HG03095 (cell line): ENCODE measurements around the gene SAP30BP.

ENCODE experiments used
- ATAC-seq: cut with Tn5 transposase; IDR thresholded peaks from one replicate; pipeline ENCODE4 v1.9.1; 2021; ENCODE audit warnings: moderate library complexity; ENCODE audit not compliant: unreplicated experiment

SAP30BP gene

DNA sequence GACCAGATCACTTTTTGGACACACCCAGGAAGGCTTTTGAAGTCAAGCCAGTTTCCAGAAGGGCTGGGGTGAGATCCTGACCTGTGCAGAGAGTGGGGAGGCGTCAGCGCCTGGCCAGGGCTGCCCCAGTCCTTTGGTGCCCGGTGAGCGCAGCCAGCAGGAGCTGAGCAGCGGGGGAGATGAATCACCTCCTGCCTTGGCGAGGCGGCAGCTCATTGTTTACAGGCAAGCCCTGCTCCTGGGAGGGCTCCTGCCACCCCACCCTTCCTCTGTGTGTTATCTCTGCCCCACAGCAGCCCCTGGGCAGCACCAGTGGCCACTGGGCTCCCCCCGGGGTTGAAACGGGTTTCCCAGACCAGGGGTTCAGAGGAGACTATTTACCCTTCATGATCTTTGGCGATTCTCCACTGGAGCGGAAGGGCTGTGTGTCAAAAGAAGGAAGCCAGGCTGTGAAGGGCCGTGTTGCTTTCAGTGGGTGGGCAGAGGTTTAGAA is 40.0 kb downstream of the SAP30BP start:
- ATAC-seq: no peak

DNA sequence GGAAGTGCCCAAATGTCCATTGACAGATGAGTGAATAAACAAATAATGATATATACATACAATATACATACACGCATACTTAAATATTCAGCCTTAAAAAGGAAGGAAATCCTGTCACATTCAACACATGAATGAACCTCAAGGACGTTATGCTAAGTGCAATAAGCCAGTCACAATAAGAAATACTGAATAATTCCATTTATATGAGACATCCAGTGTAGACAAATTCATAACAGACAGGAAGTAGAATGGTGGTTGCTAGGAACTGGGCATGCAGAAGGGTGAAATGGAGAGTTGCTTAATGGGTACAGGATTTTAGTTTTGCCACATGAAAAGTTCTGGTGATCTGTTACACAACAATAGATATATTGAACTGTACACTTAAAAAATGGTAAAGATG is 45.3 kb downstream of the SAP30BP start:
- no peak for ATAC-seq

DNA sequence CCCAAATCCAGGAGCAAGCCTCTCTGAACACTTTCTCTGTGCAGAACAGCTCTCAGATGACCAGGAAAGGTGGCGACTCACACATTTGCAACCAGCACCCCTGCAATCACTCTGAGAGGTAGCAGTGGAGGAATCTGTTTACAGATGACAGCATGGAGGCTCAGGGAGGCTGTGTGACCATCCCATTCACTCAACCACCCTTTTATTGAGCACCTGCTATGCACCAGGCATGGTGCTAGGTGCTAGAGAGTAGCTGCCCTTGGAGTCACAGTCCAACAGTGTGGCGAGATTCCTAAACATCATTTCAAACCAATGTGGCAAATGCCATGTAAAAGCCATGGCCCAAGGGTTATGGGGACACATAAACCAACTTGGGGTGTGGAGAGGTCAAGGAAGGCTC is 52.6 kb downstream of the SAP30BP start:
- ATAC-seq: no peak

DNA sequence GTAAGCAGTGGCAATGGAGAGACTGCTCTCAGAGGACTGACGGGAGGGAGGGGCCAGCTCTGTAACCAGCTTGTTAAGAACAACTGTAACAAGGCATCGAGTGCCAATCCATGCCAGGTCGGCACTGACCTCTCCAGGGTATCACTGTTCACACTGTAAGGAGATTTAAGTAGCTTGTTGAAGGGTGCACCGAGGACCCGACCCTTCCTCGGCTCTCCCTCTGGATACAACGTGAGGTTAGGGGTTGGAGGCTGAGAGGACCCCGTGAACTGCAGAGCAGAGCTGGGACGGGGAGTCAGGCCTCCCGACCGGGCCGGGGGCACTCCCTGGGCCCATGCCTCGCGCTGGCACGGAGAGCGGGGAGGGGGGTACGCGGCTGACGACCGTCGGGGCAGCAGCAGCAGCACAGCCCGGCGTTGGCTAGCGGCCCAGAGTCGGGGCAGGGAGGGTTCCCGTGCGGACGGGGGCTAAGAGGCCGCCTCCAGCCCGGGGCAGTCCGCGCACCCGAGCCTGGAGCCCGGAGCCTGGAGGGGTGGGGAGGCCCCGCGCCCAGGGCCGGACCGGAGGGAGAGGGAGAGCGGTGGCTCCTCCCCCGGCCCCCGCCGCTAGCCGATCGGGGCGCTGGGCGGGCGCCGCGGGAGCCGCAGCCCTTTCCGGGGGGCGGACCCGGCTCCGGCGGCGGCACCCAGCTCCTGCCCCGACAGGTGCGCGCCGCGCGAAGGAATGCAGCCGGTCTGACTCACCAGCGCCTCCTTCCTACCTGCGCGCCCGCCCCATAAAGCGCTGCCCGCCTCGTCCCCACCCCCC is 53.7 kb downstream of the SAP30BP start, which contains the start of gene ITGB4:
Gene ITGB4 (plus strand): TSS at position 804 of the 807 bp plus-strand sequence. CDS start 3,245 bp downstream, outside the sequence.
- ATAC-seq: no peak

DNA sequence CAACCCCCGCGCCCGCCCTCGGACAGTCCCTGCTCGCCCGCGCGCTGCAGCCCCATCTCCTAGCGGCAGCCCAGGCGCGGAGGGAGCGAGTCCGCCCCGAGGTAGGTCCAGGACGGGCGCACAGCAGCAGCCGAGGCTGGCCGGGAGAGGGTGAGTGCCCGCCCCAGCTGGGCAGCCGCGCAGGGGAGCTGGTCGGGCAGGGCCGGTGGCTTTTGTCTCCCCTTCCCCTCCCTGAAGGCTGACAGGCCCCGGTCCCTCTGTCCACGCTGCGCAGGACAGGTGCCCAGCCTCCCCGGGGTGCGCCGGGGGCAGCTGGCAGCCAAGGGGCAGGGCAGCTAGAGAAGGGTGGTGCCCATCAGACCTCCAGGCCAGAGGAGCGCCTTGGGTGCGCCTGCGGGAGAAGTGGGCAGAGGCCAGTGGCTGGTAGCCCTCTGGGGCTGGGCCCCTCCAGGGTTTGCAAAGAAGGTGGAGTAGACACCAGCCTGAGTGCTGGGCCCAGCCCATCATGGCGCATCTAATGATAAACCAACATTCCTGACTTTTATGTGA is 54.4 kb downstream of the SAP30BP start:
- ATAC-seq: no peak

DNA sequence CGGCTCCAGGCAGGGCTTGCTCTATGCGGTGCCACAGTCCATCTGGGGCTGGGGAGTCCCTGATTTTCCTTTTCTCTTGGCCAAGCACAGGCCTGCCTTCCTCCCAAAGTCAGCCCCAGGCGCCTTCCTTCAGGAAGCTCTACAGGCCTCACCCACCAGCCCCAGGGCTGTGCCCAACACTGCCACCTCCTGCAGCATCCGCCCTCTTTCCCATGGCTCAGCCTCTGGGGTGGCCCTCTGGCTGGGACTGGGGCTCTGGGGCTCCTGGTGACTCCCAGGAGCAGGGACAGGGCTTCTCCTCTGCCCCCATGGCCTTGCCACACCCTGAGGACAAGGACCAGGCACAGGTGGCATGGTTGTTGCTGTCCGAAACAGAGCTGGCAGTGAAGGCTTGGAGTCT is 54.9 kb downstream of the SAP30BP start:
- ATAC-seq: no peak

DNA sequence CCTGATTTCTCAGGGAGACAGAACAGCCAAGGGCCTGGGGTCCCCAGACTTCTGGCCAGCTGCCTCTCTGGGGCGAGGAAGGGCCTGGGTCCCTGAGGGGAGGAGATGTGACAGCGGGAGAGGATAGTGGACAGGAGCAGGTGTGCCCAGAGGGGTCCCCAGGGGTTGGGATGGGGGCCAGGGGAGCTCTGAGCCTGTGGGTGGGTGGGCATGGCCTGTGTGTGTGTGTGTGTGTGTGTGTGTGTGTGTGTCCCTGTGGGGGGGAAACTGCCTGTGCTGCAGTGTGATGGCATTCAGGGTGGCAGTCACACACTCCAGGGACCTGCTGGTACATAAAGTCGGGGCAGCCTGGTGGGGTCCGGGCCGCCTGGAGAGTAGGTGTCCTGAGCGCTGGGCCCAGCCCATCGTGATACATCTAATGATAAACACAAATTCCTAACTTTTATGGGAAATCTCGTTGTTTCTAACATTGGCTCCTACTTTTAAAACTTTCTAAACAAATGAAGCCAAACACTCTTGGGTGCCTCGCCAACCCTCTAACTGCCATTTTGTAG is 55.5 kb downstream of the SAP30BP start:
- no peak for ATAC-seq

DNA sequence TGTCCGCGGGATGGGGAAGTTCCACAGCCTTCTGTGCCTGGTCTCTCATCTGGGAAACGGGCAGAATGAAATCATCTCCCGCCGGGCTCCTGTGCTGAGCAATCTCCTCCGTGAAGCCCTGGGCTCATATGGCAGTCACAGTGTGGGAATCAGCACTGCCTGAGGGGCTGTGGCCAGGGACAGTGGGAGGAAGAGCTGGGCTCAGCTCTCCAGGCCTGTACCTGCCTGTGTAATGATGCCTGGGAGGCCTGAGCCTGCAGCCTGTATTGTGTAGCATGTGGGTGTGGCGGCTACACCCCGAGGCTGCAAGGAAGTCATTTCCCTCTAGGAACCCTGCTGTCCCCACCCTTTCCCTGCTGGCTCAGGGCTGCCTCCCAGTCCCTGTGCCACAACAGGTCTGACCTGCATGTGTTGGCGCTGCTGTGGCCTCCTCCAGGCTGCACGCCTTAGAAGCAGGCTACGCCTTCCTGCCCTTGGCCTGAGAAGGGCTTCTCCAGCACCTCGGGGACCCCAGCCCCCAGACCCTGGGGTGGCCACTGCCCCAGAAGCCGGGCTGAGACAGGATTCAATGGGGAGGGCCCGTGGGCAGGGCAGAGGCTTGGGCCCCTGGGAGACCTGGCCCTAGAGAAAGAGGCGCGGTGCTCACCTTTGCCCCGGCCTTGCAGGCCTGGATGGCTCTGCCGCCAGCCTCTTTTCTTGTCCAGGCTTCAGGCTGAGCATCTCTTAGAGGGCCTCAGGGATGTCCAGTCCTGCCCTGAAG is 56.2 kb downstream of the SAP30BP start:
- no peak for ATAC-seq

DNA sequence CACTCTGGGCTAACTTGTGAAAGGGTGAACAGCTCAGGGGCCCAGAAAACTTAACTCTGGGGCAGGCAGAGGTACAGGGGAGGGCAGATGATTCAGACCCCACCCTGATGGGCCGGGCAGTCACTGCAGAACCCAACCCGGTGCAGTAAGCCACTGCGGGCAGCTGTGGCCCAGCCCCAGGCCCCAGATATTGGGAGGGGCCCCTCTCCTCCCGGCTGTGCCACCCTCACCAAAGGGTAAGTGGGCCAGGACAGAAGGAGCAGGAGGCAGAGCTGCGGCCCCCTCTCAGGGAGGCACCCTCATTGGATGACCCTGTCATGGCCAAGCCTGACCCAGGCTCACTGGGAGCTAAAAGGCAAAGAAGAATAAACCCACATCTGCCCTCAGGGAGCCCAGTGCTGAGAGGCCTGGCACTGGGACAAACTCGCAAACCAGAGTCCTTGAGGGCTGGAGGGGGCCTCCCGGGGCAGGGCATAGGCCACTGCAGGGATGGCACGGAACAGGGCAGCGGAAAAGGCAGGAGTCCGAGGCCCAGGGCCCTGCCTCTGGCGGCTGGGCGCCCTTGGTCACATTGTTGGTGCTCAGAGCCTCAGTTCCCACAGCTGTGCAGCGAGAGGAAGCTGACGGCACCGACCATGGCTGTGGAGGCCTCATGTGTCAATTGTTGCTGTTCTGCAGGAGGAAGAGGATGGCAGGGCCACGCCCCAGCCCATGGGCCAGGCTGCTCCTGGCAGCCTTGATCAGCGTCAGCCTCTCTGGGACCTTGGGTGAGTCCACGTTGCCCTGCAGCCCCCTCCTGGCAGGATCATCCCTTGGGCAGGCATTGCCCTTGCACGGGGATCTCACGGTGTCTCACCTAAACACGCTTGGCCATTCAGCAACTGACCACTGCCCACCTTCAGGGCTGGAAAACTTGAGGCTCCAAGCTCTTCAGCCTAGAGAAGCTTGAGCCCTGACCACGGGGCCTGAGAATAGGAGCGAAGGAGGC is 57.2 kb downstream of the SAP30BP start:
- no peak for ATAC-seq

DNA sequence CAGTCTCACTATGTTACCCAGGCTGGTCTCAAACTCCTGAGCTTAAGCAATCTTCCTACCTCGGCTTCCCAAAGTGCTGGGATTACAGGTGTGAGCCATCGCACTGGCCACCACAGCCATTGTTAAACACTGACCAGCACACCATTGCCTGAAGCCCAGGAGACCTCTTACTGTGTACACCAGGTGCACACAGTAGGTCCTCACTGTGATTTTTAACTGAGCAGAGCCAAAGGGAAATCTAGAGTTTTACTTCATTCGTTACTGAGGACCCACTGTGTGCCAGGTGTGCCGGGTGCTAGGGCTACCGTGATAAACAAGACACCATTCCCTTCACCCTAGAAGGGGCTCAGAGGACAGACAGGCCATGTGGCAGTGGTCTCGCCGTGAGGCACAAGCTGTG is 58.4 kb downstream of the SAP30BP start:
- no peak for ATAC-seq

DNA sequence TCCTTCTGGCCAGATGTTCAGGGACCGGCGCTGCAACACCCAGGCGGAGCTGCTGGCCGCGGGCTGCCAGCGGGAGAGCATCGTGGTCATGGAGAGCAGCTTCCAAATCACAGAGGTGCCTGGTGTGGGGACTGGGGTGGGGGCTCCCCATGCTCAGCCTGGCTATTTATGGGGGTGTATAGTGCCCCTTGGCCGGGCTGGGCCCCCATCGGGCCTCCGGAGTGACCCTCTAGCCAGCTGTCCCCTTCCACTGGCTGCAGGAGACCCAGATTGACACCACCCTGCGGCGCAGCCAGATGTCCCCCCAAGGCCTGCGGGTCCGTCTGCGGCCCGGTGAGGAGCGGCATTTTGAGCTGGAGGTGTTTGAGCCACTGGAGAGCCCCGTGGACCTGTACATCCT is 60.3 kb downstream of the SAP30BP start:
- ATAC-seq: no peak

DNA sequence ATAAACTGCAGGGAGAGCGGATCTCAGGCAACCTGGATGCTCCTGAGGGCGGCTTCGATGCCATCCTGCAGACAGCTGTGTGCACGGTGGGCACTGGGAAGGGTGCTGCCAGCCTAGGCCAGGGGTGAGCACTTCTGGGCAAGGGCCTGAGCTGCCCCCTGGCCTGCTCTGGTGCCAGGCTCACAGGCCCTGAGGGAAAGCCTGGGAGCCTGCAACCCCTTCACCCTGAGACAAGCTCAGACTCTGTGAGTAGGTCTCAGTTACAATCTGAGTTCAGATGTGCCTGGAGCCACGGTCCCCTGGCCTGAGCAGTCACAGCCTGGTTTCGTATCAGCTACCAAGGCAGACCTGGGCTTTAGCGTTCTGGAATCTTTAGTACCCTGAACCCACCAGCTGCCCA is 62.2 kb downstream of the SAP30BP start:
- no peak for ATAC-seq

DNA sequence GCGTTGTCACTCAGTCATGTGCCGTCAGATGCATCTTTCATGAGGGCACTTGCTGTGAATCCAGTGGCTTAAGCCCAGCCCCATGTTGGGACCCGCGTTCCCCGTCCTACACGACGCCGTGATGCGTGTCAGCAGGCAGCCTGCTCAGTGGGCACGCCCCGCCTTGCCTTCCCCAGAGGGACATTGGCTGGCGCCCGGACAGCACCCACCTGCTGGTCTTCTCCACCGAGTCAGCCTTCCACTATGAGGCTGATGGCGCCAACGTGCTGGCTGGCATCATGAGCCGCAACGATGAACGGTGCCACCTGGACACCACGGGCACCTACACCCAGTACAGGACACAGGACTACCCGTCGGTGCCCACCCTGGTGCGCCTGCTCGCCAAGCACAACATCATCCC is 62.9 kb downstream of the SAP30BP start:
- no peak for ATAC-seq

DNA sequence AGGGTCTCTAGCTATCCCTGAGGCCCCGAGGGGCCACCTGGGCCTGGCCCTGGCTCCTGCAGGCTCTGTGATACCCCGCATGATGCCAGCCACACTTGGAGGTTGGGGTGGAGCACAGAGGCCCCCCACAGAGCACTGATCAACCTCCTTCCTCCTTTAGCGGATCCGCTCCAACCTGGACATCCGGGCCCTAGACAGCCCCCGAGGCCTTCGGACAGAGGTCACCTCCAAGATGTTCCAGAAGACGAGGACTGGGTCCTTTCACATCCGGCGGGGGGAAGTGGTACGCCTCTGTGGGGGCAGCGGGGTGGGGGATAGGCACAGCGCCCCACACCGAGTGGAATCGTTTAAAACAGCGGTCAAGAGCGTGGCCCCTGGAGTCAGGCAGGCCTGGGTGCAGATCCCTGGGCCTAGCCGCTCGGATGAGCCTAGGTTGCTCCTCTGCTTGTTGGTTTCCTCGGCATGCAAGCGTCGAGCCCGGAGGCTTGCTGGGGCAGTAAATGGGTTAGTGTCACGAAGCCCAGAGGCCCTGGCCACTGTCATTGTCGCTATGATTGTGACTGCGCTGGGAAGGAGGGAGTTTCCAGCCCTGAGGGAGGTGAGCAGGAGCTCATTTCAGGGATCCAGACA is 64.1 kb downstream of the SAP30BP start:
- no peak for ATAC-seq

DNA sequence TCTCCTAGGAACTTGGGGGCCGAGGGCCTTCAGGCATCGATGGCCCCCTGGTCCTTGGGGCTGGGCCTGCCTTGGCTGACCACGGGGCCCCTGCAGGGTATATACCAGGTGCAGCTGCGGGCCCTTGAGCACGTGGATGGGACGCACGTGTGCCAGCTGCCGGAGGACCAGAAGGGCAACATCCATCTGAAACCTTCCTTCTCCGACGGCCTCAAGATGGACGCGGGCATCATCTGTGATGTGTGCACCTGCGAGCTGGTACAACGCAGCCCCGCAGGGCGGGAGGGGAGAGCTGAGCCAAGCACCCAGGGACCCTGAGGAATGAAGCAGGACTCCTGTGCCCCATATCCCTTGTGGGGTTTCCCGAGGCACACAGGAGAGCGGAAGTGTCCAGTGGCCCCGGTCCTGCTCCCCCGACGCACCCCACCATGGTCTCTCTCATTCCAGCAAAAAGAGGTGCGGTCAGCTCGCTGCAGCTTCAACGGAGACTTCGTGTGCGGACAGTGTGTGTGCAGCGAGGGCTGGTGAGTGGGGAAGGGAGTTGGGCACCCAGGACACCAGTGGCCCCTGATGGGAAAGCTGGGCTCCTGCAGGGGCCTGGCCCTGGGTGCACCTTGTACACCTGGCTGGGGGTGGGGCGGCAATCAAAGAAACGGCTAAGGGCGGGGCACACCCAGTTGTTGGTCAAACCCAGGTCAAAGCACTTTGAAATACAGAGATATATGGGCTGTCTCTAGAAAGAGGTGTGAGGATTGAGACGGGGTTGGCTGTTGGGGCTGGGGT is 64.8 kb downstream of the SAP30BP start:
- no peak for ATAC-seq

DNA sequence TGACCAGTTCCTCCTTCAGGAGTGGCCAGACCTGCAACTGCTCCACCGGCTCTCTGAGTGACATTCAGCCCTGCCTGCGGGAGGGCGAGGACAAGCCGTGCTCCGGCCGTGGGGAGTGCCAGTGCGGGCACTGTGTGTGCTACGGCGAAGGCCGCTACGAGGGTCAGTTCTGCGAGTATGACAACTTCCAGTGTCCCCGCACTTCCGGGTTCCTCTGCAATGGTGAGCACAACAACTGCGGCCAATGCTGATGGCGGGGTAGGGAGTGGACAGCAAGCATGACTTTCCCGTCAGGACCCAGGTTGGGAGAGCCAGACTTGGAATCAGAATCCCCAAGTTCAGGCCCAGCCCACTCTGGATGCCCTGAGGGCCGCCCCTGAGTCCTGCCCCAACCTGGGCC is 66.3 kb downstream of the SAP30BP start:
- ATAC-seq: no peak

DNA sequence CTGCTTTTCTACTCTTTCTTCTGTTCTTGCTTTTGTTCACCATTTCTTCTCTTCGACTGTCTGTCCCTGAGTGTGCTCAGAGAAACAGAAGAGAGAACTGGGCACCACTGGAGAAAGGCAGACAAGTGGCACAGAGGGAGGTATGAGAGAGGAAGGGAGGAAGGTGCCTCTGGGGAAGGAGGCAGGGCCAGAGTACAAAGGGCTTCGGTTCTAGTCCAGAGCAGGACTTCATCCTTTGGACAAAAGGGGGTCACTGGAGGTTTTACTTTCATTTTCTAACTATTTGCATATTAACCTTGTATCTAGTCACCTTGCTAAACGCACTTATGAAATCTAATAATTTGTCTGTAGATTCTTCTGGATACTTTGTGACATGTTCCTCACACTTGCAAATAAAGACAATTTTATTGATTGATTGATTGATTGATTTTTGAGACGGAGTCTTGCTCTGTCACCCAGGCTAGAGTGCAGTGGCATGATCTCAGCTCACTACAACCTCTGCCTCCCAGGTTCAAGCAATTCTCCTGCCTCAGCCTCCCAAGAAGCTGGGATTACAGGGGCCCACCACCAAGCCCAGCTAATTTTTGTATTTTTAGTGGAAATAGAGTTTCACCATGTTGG is 67.6 kb downstream of the SAP30BP start:
- no peak for ATAC-seq

DNA sequence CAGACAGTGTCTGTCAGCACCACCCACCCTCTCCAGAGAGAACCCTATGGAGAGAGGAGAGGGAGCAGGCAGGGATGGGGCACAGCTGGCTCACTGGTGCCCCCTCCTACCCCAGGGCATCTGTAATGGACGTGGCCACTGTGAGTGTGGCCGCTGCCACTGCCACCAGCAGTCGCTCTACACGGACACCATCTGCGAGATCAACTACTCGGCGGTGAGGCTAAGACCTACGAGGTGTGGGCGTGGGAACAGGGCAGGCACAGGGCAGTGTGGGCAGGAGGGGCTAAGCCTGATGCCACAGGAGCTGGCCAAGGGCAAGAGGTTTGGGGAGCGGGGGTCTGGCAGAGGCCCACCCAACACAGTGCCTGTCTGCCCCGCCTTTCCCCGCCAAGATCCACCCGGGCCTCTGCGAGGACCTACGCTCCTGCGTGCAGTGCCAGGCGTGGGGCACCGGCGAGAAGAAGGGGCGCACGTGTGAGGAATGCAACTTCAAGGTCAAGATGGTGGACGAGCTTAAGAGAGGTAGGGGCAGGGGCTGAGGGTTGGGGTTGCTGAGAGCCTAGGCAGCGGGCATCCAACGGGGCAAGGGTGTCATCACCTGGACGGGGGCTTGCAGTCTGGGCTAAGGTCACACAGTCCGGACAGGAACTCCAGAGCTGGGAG is 69.2 kb downstream of the SAP30BP start:
- ATAC-seq: no peak
